PFSK-1 (cell line): Measurements from ENCODE around the gene MRPL10.

ENCODE experiments used
- FOXP2 ChIP-seq: optimal IDR thresholded peaks from 2 replicates; pipeline ENCODE3; 2011; ENCODE audit warnings: borderline replicate concordance, control low read depth, inconsistent platforms; ENCODE audit not compliant: insufficient read depth; ENCODE audit errors: extremely low read length, extremely low read depth
- POLR2AphosphoS5 ChIP-seq: IDR thresholded peaks from 2 replicates; pipeline ENCODE4 v1.6.1; 2012; ENCODE audit warnings: low read depth, mild to moderate bottlenecking, control low read depth, low read length, moderate library complexity
- REST ChIP-seq, 2 experiments: IDR thresholded peaks; 2 replicates each; pipeline versions ENCODE4 v1.6.1 to v1.8.0; 2011 to 2012; ENCODE audit warnings: low read depth in 2 of 2, low read length in 2 of 2, control low read depth in 1 of 2, inconsistent platforms in 1 of 2, mild to moderate bottlenecking in 1 of 2, moderate library complexity in 1 of 2; ENCODE audit not compliant: insufficient read depth in 1 of 2
- SIN3A ChIP-seq: IDR thresholded peaks from 2 replicates; pipeline ENCODE4 v1.6.1; 2012; ENCODE audit warnings: mild to moderate bottlenecking, low read length, moderate library complexity, borderline replicate concordance; ENCODE audit not compliant: insufficient read depth
- TAF1 ChIP-seq: IDR thresholded peaks from 2 replicates; pipeline ENCODE4 v1.6.1; 2012; ENCODE audit warnings: low read length, control low read depth, borderline replicate concordance; ENCODE audit not compliant: insufficient read depth

The MRPL10 gene

GRCh38 chr17:47808036-47808829, 23.1 kb downstream of the MRPL10 start:
- TF ChIP-seq SIN3A (no peak), POLR2AphosphoS5 (no peak), FOXP2 (no peak), REST (IDR thresholded peaks at IDR 0.05; ENCODE audit: insufficient read depth in 1 of 2, low read depth in 2 of 2, low read length in 2 of 2) (no peak), TAF1 (no peak)

GRCh38 chr17:47807421-47807820, 23.9 kb downstream of the MRPL10 start:
- TF ChIP-seq REST (IDR thresholded peaks at IDR 0.05; ENCODE audit: insufficient read depth in 1 of 2, low read depth in 2 of 2, low read length in 2 of 2) (no peak), FOXP2 (no peak), POLR2AphosphoS5 (no peak), SIN3A (no peak), TAF1 (no peak)

- TF ChIP-seq POLR2AphosphoS5: no peak
- TF ChIP-seq REST (IDR thresholded peaks at IDR 0.05; ENCODE audit: insufficient read depth in 1 of 2, low read depth in 2 of 2, low read length in 2 of 2): no peak
- no peak for TF ChIP-seq SIN3A
- no peak for TF ChIP-seq TAF1
- no peak for TF ChIP-seq FOXP2
These were observed 24.5 kb downstream of the MRPL10 start for GRCh38 chr17:47806913-47807255.

DNA sequence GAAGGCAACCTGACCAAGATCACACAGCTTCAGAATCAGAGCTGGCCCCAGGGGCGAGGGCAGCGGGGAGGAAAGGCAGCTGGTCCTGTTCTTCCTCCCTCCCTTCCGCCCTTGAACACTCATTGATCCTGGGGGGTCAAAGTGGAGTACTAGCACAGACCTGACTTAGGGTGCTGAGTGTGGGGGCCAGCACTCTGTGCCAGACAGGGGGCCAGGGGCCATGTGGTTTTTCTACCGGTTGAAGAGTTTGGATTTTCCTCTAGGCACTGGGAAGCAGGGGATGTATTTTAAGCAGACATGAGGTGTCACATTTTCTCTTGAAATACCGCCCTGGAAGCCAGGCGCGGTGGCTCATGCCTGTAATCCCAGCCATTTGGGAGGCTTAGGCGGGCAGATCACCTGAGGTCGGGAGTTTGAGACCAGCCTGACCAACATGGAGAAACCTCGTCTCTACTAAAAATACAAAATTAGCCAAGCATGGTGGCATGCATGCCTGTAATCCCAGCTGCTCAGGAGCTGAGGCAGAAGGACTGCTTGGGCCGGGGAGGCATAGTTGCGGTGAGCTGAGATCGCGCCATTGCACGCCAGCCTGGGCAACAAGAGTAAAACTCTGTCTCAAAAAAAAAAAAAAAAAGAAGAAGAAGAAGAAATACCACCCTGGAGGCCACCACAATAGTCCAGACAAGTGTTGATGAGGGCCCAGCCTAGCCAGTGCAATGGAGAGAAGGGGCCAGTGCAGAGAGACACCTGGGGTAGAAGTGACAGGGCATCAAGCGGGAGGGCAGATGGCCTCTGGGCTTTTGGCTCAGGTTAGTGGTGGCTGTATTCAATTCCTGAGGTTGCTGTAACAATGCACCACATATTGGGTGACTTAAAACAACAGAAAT, 25.1 kb downstream of the MRPL10 start:
- TF ChIP-seq FOXP2 (no peak), SIN3A (no peak), REST (IDR thresholded peaks at IDR 0.05; ENCODE audit: insufficient read depth in 1 of 2, low read depth in 2 of 2, low read length in 2 of 2) (no peak), TAF1 (no peak)
